DMS 273 treated with DMSO at 0.1 percent for 48 hours (cell line): ENCODE data around the gene WDR64.

ENCODE experiments used
- DNase-seq: peaks from one replicate; lab custom pipeline; 2025; lab: John Stamatoyannopoulos, UW

The WDR64 gene

DNA sequence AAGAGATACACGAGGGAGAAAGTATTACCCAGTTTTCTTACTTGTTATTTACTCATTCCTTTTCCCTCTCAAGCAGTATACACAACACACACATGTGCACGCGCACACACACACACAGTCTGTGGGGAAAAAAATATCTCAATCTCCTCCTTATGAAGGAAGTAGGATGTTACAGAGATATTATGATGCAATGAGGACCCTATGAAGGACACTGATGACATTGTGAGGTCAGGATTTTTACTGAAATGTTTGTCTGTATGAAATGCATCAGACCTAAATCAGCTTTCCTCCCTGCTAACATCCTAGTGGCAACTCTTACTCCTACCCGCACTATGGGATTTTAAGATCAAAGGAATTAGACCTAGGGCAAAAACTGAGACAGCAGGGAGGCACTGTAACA is at the start of gene WDR64:
Gene WDR64, plus strand, starts transcription at position 270 of the 400 bp plus-strand sequence. CDS start 204 bp downstream, outside the sequence.
- no peak for DNase-seq

DNA sequence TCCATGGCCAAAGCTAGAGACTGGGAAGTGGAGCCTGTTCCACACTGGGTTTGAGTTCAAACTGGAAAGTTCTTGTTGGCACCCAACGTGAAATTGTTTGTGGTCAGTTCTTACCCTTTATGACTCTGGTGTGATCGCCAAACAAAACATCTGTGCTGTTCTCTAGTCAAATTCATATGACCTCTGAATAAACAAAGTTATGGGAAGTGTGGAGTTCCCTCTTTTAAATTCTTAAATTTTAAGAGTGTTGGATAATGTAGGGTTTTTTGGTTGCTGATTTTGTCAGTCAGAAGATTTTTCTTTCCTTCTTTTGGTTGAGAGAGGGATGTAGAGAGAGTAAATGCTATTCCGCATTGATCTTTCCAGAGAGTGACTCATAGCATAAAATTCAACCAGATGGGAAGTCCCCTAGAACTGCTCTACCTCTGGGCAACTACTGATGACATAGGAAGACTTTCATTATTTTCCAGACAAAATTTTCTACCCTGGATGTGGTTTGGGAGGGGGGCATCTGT is 48.3 kb upstream of the WDR64 start:
- DNase-seq, result no peak

DNA sequence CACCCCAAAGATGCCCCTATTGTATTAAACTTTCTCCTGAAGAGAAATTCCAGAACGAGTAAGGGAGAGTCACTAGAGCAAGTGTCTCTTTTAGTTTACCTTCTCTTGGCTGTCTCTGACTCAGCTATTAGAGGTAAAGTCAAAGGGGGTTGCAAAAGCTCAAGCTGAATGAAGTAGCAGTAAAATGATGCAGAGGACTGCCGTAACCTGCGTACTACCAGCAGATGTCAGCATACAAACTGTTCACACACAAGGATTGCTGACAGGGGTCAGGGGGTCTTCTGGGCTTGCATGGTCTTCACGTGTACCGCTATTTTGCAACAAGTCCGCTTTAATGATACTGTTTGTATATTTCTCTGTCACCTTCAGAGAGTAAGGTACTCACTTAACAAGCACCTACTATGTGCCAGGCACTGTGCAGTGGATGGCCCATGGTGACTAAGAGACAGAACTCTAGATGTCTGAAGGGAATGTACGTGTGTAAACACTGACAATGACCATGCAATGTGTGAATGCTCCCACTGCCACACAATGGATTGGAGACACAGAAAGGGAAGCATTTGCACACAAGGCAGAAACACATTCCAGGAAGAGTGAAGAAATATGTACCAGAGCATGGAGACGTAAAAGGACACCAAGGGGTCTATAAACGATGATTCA is 46.8 kb upstream of the WDR64 start:
- no peak for DNase-seq

DNA sequence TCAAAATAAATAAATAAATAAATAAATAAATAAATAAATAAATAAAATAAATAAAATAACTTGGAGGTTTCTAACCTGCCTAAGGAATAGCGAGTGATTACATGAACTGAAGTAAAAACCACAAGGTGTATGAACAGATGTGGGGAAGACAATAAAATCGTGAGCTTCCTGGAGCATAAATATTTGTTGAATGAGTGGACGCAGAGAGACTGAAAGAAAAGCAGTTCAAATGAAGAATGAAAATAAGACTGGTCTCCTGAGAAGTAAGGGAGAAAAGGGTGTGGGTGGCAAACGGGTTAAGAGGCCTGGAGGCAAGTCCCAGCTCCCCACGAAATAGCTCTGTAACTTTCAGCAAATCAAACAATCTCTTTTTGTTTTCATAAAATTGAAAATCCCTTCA is 45.5 kb upstream of the WDR64 start:
- no peak for DNase-seq

DNA sequence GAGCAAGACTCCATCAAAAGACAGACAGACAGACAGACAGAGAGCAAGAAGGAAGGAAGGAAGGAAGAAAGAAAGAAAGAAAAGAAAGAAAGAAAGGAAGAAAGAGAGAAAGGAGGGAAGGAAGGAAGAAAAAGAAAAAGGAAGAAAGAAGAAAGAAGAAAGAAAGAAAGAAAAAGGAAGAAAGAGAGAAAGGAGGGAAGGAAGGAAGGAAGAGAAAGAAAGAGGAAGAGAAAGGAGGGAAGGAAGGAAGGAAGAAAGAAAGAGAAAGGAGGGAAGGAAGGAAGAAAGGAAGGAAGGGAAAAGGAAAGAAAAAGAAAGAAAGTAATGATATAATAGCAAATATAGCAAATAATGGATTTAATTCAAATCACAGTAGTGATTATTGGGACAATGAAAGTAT is 44.6 kb upstream of the WDR64 start:
- DNase-seq, result no peak

DNA sequence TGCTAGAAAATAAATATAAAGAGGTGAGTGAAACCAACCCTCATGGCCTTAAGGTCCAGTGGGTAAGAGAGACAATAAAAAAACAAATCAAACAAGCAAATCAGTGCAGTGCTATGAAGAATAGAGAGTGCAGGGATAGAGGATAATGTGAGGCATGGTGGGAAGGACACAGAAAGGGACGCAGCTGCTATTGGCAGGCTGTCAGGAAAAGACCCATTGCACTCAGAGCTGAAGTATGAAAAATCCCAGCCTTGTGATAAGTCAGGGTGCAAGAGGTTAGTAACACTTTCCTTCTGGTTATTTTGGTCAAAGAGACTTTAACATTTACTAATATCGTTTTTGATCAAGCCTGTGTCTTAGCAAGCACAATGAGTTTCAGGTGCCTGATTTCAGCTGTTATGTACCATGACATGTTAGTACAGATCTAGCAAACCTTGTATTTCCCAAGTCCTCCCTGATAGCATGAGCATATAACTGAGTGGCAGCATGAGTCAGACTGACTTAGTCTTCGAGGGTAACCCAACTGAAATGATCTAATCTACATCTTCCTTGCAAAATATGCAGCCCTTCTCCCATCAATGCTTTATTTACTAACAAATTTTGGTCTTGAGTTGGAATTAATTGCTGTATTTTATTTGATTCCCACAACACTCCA is 43.6 kb upstream of the WDR64 start:
- DNase-seq, result no peak

DNA sequence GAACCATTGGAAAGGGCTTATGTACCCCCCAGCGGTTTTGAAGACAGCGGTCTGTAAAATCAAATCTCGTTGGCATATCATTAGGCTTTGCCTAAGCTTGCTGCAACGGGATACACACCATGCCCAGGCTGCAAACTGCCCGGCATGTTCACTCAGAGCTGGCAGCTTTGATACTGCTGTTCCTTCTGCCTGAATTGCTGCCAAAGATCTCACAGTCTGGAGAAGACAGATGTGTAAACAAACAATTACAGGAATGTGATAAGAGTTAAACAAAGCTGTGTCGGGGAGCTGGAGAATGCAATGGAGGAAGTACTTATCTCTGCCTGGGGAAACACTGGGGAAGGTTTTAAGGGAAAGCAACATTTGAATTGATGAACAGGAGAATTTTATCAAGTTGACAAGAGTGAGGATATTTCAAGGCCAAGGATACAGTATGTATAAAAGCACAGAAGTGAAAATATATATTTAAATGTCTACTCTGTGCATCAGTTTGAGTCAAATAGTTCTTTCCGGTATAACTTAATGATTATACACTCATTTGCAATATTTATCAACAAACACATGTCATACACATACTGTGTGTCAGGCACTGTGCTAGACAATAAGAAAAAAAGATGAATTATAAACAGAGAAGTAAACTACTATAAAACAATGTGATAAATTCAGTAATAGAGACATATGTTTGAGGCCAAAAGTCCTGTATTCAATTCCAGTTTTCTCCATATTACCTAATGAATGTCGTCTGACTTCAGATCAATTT is 41.8 kb upstream of the WDR64 start:
- peak; percentile 78 for DNase-seq

DNA sequence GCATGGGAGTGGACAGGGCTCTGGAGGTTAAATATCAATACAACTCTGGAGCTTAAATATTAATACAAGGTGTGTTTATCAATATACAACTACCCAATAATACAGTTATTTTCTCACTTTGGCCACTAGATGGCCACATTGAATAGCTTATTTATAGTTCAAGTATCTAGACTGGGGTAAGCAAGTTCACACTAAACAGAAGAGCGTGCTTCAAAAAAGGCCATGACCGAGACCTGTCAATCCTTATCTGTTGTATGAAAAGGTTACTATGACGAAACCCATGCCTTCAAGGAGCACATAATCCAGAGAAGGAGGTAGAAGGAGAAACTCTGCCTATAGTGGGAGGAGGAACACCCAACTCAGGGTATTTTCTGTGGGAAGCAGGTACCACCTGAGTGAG is 41.0 kb upstream of the WDR64 start:
- peak; percentile 37 for DNase-seq

DNA sequence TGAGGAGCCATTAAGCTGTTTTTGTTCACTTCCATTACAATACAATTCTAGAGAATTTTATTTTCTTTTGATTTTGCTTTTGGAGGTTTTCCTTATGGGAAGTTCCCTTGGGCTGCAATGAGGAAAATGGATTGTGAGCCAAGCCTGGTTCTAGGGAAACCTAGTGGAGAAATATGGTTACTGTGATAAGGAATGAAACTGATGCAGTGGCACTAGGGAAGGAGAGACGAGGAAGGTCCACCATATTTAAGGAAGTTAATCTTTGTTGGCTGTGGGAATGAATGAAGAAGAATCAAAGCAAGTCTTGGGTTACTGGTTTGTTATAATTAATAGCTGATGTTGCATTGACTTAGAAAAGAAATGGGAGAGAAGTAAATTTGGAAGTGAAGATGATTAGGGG is 40.3 kb upstream of the WDR64 start:
- no peak for DNase-seq

DNA sequence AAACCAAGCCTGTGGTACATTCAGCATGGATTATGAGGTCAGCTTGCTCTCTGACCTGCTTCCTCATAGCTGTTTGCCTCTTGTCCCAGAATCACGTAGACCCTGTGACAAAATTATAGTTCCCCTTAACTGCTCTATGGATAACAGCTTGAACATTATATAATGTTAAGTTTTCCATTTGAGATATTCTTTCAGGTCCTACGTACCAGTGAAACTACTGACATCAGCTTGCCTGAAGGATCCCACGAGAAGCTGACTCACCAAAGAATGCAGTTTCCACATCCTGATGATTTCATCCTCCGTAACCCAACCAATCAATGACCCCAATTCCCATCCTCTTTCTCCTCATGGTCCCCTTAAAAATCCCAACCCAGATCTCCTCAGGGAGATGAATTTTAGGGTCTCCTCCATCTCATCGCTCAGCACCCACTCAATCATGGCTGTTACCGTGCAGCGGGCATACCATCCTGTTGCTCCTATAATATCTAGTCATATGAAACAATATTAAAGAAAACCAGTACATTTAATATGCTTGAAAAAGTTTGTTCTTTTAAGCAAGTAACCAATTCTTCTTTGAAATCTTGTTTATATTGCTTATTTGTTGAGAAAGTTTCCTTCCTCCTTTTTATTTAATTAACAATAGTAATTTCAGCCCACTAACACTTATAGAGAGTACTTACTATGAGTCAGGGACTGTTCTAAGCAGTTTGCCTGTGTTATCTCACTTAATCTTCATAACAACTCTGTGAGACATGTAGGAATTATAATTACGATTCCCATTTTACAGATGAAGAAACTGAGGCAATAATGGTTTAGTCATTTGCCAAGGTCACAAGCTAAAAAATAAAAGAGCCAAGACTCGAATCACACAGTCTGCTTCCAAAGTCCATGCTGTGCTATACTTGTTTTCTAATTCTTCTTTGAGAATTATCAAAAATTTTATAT is 39.3 kb upstream of the WDR64 start:
- no peak for DNase-seq

DNA sequence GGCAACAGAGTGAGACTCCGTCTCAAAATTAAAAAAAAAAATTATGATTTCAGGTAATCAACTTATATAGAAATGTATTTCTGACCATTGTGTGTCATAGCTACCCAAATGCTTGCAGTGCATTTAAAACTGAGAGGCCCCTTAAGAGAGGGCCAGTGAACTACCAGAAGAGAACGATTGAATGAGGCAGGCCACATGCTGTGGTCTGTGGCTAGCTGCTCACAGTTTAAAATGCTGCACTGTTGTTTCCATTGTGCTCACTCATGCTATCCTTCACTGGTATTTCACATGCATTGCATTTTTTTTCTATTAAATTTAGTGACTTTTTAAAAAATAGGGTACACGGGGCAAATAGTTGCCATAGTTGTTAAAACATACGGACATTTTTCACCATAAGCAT is 37.9 kb upstream of the WDR64 start:
- no peak for DNase-seq

DNA sequence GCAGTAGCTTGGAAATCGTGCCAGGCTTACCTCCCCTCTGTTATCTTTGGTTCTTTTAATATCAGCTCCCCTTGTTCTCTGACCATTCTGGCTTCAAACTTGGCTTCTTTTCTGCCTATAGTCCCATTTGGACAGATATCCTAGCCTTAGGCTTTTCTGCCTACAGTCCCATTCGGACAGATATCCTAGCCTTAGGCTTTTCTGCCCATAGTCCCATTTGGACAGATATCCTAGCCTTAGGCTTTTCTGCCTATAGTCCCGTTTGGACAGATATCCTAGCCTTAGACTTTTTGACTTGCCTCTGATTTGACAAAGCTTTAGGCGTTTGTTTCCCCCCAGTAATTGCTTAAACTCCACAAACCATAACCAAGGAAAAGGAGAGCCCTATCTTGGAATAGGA is 37.5 kb upstream of the WDR64 start:
- DNase-seq, result no peak

DNA sequence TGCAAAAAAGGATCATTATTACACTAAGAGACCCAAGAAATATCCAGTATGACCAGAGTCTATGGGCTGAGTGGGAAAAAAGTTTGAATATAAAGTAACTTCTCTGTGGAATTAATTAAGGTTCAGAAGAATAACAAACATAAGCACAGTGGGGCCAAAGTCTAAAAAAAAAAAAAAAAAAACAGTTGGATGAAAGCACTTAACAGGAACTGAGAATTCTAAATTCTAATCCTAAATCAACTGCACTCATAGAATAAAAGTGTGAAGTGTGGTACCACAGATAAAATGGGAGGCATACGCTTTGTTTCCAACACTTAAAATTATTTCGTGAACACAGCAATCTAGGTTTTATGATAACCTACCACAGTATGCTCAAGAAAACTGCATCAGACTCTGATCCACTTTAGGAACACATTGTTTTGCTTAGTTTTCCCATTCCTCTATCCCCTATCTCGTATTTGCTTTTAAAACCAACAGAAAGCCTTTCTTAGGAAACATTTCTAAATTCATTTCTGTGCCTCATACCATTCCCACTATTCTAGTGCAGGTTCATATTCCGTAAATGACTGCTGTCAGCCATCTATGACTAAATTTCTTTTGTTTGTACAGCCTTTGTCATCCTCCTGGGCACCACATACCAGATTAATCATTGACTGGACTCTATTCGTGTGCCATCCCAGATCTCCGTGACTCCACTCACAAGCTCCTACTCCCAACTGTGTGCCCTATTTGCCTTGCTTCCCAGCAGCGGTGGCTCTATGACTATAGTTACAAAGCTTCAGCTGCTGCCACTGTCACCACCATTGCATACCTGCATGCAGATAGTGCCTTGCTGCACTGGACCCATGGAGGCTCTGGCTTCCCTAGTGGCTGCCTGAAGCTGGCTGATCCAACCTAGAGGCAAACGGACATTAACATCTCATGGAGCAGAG is 36.8 kb upstream of the WDR64 start:
- DNase-seq, result no peak

DNA sequence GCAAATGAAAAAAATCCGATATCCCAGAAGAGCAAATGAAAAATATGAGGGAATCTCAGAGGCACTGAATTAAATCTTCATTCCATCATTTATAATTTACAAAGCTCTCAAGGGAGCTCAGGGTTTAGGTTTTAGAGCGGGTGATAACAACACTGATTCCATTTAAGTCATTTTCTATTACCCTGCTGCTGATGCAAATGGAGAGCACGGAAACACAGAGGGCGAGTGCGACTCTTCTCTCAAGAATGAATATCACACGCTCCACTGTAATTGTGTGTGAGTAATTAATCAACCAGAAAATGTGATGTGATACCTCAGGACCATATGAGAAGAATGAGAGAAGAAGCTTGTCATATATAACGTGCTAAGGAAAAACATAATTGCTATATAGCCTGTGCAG is 34.7 kb upstream of the WDR64 start:
- no peak for DNase-seq

DNA sequence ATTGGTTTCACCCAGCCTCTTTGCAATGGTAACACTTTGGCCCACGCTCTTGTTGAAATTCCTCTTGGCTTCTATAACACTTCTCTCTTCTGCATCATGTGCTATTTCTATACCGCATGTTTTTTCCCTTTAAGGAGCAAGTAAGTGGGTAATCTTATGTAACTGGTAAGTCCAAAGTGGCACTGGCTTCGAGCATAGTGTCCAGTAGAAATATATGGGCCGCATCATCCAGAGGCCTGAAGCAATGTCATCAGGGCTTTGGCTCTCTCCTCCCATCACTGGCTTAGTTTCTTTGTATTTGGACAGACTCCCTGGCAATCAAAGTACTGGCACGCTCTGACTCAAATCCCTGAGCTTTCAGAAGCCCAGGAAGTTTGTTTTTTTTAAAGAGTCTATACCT is 29.4 kb upstream of the WDR64 start:
- DNase-seq, result no peak

DNA sequence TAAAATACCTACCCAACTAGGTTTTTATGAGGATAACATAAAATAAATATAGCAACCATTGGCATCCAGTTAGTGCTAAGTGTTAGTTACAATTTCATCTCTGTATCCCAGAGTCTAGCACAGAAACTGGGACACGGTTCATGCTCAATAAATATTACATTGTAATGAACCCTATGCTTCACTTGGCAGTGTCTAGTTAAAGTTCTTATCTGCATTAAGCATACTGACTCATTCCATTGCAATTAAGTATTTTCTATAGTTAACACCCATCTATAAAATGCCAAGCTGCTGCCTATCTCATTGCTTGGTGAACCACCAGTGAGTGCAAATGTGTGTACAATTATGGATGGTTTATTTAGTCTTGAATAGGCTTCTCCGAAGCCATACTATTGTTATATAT is 27.1 kb upstream of the WDR64 start:
- no peak for DNase-seq

DNA sequence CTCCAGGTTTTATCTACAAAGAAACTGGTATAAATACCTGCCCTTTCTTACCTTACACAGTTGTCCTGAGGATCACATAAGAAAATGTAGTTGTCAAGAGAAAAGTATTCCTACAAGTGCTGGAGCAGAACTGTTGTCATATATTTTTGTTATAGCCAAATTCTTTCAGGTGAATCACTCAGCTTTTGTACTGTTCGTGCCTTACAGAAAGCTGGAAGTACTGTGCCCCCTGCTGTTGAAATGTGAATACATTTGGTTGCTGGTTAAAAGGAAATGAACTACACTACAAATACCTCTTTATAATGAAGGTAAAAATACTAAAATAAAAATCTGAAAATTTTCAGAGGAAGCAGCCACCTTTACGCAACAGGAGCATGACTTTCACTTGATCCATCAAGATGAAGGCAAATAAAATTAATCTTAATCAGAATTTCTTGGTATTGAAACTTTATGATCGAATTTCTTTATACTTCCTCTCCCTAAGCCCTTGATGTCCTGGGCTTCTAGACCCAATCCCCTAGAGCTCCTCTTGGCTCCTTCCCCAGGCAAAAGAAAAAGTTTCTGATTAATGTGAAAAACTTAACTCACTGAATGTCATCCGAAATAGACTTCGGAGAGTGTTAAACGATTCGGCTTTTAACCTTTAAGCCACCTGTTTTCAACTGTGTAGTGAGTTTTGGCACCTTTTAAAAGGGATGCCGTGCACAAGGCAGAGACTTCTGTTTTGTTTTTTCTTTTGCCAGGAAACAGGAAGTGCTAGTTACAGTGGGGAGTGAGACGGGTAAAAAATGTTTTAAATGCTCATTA is 24.4 kb upstream of the WDR64 start:
- peak; percentile 15 for DNase-seq

DNA sequence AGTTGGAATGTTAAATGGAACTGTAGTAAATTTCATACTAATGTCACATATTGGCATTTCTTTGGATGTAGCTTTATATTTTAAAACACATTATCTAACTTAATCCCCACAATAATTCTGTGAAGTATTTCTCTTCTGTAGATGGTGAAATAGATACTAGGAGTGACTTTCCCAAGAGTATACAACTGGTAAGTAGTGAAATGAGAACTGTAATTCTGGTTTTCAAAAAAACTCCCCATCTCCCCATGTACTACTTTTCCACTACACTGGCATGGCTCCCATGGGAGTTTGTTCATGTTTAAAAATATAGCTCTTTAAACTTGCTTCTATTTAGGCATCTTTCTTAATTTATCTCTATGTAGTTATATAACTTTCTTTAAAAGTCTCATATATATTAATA is 22.1 kb upstream of the WDR64 start:
- no peak for DNase-seq

DNA sequence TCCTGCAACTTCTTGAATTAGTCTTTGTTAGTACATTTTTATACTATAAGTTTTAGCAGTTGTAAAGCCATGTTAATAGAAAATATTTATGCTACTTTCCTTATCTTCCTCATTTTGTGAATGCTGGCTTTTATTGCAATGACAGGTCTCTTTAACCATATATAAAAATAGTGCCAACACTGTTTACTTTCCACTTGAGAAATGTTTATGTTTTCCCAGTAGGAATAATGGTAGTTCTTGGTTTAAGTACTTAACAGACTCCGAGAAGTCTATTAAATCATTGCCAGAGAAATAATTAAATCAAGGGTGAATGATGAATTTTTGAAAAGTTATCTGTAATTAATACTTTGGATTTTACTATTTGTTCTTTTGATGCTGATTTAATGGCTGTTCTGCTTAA is 21.6 kb upstream of the WDR64 start:
- no peak for DNase-seq

DNA sequence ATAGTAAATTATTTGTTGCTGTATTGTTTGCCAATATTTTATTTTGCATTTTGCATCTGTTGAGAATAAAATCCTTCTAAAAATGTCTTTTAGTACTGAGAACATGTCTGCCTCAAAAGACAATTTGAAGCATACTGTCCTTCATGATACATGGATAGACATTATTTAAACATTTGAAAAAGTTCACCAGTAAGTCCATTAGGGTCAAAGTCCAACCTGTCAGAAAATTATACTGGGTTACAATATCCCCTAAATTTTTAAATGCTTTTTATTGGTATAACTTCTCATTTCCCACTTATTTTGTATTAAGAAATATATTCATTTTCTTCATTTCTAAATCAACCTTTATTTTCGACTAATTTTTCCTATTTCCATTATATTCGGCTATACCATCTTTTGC is 21.2 kb upstream of the WDR64 start:
- no peak for DNase-seq
